GM23338 (cell line): Measurements from ENCODE around the gene RAP1GAP2. TPM values are rescaled to one million over a fixed set of nuclear protein-coding genes. Genes with fewer than 3 reads are reported as not detected.
"Not testable (repeated sequence)": the region's sequence is repeated elsewhere in the genome, so short reads cannot be mapped to it uniquely, and the experiment has no call there.

Experiments
- ATAC-seq: fragments of 200-7000 bp; cut with Tn5 transposase; 3 replicates; pipeline ENCODE4 v1.9.1; 2020
- DNase-seq: peaks from one replicate; pipeline ENCODE4 v3.0.0-alpha.2; 2015; ENCODE audit warnings: low spot score
- H2AFZ ChIP-seq: fragments of 200-600 bp; sonication (generic); 2 replicates; pipeline ENCODE4 v1.8.0; 2016; ENCODE audit warnings: antibody characterized with exemption, mild to moderate bottlenecking, moderate library complexity
- H3F3A ChIP-seq: fragments of 200-600 bp; sonication (generic); replicated peaks from 2 replicates; pipeline ENCODE4 v1.8.0; 2017; ENCODE audit warnings: antibody characterized with exemption, mixed run types, low read depth
- H3K27ac ChIP-seq: fragments of 200-600 bp; sonication (generic); 2 replicates; pipeline ENCODE4 v1.6.1; 2016; ENCODE audit warnings: low read depth
- H3K27me3 ChIP-seq: fragments of 200-600 bp; sonication (generic); 2 replicates; pipeline ENCODE4 v1.8.0; 2016; ENCODE audit warnings: mild to moderate bottlenecking, mixed run types, moderate library complexity; ENCODE audit not compliant: insufficient read depth
- H3K36me3 ChIP-seq: fragments of 200-600 bp; sonication (generic); 2 replicates; pipeline ENCODE4 v1.8.0; 2016; ENCODE audit warnings: mild to moderate bottlenecking; ENCODE audit not compliant: insufficient read depth
- H3K4me1 ChIP-seq: fragments of 200-600 bp; sonication (generic); 2 replicates; pipeline ENCODE4 v1.8.0; 2016; ENCODE audit warnings: mild to moderate bottlenecking, moderate library complexity; ENCODE audit not compliant: insufficient read depth
- H3K4me2 ChIP-seq: fragments of 200-600 bp; sonication (generic); 2 replicates; pipeline ENCODE4 v1.7.1; 2017; ENCODE audit warnings: mixed run types
- H3K4me3 ChIP-seq: fragments of 200-600 bp; sonication (generic); 2 replicates; pipeline ENCODE4 v1.6.1; 2016; ENCODE audit warnings: mixed run types
- H3K79me2 ChIP-seq: fragments of 200-600 bp; sonication (generic); replicated peaks from 2 replicates; pipeline ENCODE4 v1.8.0; 2017; ENCODE audit warnings: mild to moderate bottlenecking; ENCODE audit not compliant: insufficient read depth
- H3K9me2 ChIP-seq: fragments of 200-600 bp; sonication (generic); 2 replicates; pipeline ENCODE4 v1.8.0; 2017; ENCODE audit not compliant: insufficient read depth
- H4K20me1 ChIP-seq: fragments of 200-600 bp; sonication (generic); replicated peaks from 2 replicates; pipeline ENCODE4 v1.8.0; 2017; ENCODE audit warnings: mild to moderate bottlenecking; ENCODE audit not compliant: insufficient read depth
- H3K27ac Mint-ChIP-seq: 2 replicates; pipeline ENCODE4 v1.8.0; 2020; ENCODE audit warnings: inconsistent platforms, mild to moderate bottlenecking, moderate library complexity, mixed read lengths
- H3K27me3 Mint-ChIP-seq: 3 replicates; pipeline ENCODE4 v1.8.0; 2022; ENCODE audit warnings: low read depth, mild to moderate bottlenecking, moderate library complexity, mixed read lengths, inconsistent platforms; ENCODE audit not compliant: insufficient read depth, poor library complexity
- H3K36me3 Mint-ChIP-seq: 3 replicates; pipeline ENCODE4 v1.8.0; 2021; ENCODE audit warnings: low read depth, mild to moderate bottlenecking, inconsistent platforms, moderate library complexity, mixed read lengths
- H3K4me1 Mint-ChIP-seq: 3 replicates; pipeline ENCODE4 v1.8.0; 2020; ENCODE audit warnings: mild to moderate bottlenecking, inconsistent platforms, mixed read lengths
- H3K4me3 Mint-ChIP-seq: 3 replicates; pipeline ENCODE4 v1.8.0; 2021; ENCODE audit warnings: moderate library complexity, mild to moderate bottlenecking, inconsistent platforms, mixed read lengths
- H3K9me3 Mint-ChIP-seq: 3 replicates; pipeline ENCODE4 v1.8.0; 2020; ENCODE audit warnings: moderate library complexity, mild to moderate bottlenecking, inconsistent platforms, mixed read lengths
- CREB1 ChIP-seq: fragments of 250-450 bp; sonication (Bioruptor Pico); IDR thresholded peaks from 2 replicates; pipeline ENCODE4 v1.5.0; 2020; ENCODE audit warnings: low read depth, mild to moderate bottlenecking, moderate library complexity
- EZH2 ChIP-seq: fragments of 200-600 bp; sonication (generic); IDR thresholded peaks from one replicate; pipeline ENCODE4 v1.8.0; 2017; ENCODE audit warnings: antibody characterized with exemption, mild to moderate bottlenecking, low read depth; ENCODE audit not compliant: unreplicated experiment
- EZH2phosphoT487 ChIP-seq: fragments of 200-600 bp; sonication (generic); IDR thresholded peaks from one replicate; pipeline ENCODE4 v1.8.1; 2018; ENCODE audit warnings: antibody characterized with exemption; ENCODE audit not compliant: unreplicated experiment
- JUNB ChIP-seq: IDR thresholded peaks from one replicate; pipeline ENCODE4 v1.6.1; 2016; ENCODE audit warnings: antibody characterized with exemption; ENCODE audit not compliant: unreplicated experiment
- POLR2AphosphoS5 ChIP-seq: IDR thresholded peaks from 2 replicates; pipeline ENCODE4 v1.6.1; 2016; ENCODE audit warnings: antibody characterized with exemption, low read depth
- STAT1 ChIP-seq: IDR thresholded peaks from one replicate; pipeline ENCODE4 v1.6.1; 2016; ENCODE audit warnings: antibody characterized with exemption; ENCODE audit not compliant: unreplicated experiment
- ZNF331 ChIP-seq: fragments of 250-450 bp; sonication (Bioruptor Pico); IDR thresholded peaks from 2 replicates; pipeline ENCODE4 v1.5.0; 2020; ENCODE audit warnings: low read depth, mild to moderate bottlenecking, moderate library complexity
- polyA plus RNA-seq: library from polyadenylated mRNA; unstranded; fragments of >200 nt; fragmentation: Nextera tagmentation; extraction: Ambion mirVana; gene quantifications from 2 replicates; pipeline ENCODE4 v1.2.1, GENCODE V29; 2016
- total RNA-seq: library from RNA; depleted of rRNA; stranded (reverse); fragments of >200 nt; shearing (Covaris generic); gene quantifications from 2 replicates; pipeline ENCODE4 v1.2.3, GENCODE V29; 2014
- TF ChIP-seq, protein P1 (sequence below): fragments of 250-450 bp; sonication (Bioruptor Pico); IDR thresholded peaks from 2 replicates; pipeline ENCODE4 v1.5.0; 2020; ENCODE audit warnings: mild to moderate bottlenecking, moderate library complexity
- TF ChIP-seq, protein P2 (sequence below): IDR thresholded peaks from 2 replicates; pipeline ENCODE4 v1.6.1; 2016; ENCODE audit warnings: antibody characterized with exemption

Gene RAP1GAP2
- total and polyA plus RNA-seq, 2 experiments from 2014 or later: 17.8 to 46.1 TPM

DNA sequence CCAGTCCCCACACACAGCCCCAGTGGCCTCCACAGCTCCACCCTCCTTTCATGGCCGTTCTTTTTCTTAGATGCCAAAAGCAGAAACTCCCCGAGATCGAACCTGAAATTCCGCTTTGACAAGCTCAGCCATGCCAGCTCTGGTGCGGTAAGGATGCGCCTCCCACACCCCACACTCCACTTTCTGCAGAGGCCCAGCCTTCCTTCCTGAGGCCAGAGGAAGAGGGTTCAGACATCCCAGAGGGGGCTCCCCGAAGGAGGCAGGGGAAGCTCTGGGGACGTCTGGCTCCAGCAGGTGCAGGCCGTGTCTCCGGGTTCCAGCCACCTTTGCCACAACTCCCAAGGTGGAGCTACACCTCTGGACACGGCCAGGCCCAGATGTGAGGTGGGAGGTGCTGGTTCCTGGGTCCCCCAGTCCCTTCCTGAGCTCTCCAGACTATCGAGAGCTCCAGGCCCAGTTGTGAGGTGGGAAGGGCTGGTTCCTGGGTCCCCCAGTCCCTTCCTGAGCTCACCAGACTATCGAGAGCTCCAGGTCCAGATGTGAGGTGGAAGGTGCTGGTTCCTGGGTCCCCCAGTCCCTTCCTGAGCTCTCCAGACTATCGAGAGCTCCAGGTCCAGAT lies 234.7 kb downstream of the RAP1GAP2 start:
- DNase-seq, H3K4me2 ChIP-seq, ATAC-seq: not testable (repeated sequence)

DNA sequence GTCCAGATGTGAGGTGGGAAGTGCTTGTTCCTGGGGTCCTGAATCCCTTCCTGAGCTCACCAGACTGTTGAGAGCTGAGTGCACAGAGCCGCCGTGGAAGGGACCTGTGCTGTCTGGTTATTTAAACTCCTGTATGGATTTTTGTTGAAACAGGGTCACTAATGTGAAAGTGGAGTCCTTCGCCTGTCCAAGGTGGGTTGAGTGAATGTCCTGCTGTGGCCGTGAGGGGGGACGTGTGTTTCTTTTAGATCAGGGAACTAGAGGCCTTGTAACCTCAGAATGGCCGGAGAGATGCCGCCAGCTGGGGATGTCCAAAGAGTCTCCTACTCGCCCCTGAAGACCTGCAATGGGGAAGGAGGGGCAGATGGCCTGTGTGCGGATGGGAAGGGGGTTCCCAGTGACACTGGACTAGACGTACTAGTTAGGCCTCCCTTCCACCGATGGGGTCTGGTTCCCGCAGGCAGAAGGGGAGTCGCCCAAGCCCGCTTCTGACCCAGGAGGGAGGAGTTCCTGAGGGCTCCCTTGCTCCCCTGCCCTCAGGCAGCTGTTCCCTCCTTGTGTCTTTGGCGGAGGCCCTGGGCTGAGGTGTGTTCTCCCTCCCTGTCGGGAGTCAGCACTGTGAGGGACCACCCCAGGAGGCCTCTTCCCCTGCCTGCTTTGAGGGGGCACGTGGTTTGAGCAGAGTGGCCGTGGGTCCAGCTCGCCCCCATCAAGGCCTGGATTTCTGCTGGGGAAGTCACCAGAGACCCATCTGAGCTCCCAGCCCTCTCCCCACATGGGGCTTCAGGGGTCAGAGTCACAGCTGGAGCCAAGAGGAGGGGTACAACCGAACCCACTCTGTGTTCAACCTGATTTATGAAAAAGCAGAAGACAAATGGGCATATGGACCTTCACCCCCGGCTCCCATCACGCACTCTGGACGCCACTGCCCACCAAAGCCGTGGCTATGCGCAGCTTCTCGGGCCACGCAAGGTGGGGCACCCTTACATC lies 236.3 kb downstream of the RAP1GAP2 start:
- Histone ChIP-seq H3K4me1 (no peaks in the 10 kb centered on the region), H3F3A (no peaks in the 10 kb centered on the region), H3K27me3 (no peaks in the 10 kb centered on the region), H3K27ac (no peak overlapping the region), H3K79me2 (no peaks in the 10 kb centered on the region), H3K4me3 (no peak overlapping the region), H4K20me1 (no peaks in the 10 kb centered on the region), H3K9me2 (no peaks in the 10 kb centered on the region), H3K36me3 (peaks cover 14% of the 10 kb centered on the region), H3K4me2 (no peak overlapping the region), H2AFZ (no peak overlapping the region)
- ATAC-seq: no peak
- no peaks in the 10 kb centered on the region for H3K9me3 Mint-ChIP-seq
- H3K4me1 Mint-ChIP-seq: no peaks in the 10 kb centered on the region
- H3K27me3 Mint-ChIP-seq: peaks cover 10% of the 10 kb centered on the region
- H3K27ac Mint-ChIP-seq: no peak overlapping the region
- DNase-seq: no peak
- H3K36me3 Mint-ChIP-seq: peaks cover 28% of the 10 kb centered on the region
- H3K4me3 Mint-ChIP-seq: no peak overlapping the region
- TF ChIP-seq EZH2phosphoT487 (no peak), ZNF331 (CRISPR knock-in tag) (no peak), STAT1 (no peak), POLR2AphosphoS5 (no peak), JUNB (no peak), CREB1 (CRISPR knock-in tag) (no peak), EZH2 (no peak)
- TF ChIP-seq, protein P1, sequence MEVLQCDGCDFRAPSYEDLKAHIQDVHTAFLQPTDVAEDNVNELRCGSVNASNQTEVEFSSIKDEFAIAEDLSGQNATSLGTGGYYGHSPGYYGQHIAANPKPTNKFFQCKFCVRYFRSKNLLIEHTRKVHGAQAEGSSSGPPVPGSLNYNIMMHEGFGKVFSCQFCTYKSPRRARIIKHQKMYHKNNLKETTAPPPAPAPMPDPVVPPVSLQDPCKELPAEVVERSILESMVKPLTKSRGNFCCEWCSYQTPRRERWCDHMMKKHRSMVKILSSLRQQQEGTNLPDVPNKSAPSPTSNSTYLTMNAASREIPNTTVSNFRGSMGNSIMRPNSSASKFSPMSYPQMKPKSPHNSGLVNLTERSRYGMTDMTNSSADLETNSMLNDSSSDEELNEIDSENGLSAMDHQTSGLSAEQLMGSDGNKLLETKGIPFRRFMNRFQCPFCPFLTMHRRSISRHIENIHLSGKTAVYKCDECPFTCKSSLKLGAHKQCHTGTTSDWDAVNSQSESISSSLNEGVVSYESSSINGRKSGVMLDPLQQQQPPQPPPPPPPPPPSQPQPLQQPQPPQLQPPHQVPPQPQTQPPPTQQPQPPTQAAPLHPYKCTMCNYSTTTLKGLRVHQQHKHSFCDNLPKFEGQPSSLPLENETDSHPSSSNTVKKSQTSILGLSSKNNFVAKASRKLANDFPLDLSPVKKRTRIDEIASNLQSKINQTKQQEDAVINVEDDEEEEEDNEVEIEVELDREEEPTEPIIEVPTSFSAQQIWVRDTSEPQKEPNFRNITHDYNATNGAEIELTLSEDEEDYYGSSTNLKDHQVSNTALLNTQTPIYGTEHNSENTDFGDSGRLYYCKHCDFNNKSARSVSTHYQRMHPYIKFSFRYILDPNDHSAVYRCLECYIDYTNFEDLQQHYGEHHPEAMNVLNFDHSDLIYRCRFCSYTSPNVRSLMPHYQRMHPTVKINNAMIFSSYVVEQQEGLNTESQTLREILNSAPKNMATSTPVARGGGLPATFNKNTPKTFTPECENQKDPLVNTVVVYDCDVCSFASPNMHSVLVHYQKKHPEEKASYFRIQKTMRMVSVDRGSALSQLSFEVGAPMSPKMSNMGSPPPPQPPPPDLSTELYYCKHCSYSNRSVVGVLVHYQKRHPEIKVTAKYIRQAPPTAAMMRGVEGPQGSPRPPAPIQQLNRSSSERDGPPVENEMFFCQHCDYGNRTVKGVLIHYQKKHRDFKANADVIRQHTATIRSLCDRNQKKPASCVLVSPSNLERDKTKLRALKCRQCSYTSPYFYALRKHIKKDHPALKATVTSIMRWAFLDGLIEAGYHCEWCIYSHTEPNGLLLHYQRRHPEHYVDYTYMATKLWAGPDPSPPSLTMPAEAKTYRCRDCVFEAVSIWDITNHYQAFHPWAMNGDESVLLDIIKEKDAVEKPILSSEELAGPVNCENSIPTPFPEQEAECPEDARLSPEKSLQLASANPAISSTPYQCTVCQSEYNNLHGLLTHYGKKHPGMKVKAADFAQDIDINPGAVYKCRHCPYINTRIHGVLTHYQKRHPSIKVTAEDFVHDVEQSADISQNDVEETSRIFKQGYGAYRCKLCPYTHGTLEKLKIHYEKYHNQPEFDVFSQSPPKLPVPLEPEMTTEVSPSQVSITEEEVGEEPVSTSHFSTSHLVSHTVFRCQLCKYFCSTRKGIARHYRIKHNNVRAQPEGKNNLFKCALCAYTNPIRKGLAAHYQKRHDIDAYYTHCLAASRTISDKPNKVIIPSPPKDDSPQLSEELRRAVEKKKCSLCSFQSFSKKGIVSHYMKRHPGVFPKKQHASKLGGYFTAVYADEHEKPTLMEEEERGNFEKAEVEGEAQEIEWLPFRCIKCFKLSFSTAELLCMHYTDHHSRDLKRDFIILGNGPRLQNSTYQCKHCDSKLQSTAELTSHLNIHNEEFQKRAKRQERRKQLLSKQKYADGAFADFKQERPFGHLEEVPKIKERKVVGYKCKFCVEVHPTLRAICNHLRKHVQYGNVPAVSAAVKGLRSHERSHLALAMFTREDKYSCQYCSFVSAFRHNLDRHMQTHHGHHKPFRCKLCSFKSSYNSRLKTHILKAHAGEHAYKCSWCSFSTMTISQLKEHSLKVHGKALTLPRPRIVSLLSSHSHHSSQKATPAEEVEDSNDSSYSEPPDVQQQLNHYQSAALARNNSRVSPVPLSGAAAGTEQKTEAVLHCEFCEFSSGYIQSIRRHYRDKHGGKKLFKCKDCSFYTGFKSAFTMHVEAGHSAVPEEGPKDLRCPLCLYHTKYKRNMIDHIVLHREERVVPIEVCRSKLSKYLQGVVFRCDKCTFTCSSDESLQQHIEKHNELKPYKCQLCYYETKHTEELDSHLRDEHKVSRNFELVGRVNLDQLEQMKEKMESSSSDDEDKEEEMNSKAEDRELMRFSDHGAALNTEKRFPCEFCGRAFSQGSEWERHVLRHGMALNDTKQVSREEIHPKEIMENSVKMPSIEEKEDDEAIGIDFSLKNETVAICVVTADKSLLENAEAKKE: no peak
- TF ChIP-seq, protein P2, sequence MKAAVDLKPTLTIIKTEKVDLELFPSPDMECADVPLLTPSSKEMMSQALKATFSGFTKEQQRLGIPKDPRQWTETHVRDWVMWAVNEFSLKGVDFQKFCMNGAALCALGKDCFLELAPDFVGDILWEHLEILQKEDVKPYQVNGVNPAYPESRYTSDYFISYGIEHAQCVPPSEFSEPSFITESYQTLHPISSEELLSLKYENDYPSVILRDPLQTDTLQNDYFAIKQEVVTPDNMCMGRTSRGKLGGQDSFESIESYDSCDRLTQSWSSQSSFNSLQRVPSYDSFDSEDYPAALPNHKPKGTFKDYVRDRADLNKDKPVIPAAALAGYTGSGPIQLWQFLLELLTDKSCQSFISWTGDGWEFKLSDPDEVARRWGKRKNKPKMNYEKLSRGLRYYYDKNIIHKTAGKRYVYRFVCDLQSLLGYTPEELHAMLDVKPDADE: no peak

More for the DNA sequence above, 234.7 kb downstream of the RAP1GAP2 start:
- H3K4me1 ChIP-seq, H3K9me2 ChIP-seq, H3K27ac Mint-ChIP-seq, H4K20me1 ChIP-seq, H3K4me3 Mint-ChIP-seq, H3K4me3 ChIP-seq, H3K4me1 Mint-ChIP-seq, H3K27ac ChIP-seq, H3K27me3 Mint-ChIP-seq, H3K79me2 ChIP-seq, H2AFZ ChIP-seq, H3K27me3 ChIP-seq, H3K9me3 Mint-ChIP-seq, H3F3A ChIP-seq: not testable (repeated sequence)
- peaks cover 14% of the 10 kb centered on the region for H3K36me3 ChIP-seq
- H3K36me3 Mint-ChIP-seq: peaks cover 28% of the 10 kb centered on the region
